H4 (cell line): ENCODE results near the gene PJA2. TPM values are rescaled to one million over a fixed set of nuclear protein-coding genes. Genes with fewer than 3 reads are reported as not detected.

Experiments used
- DNase-seq: peaks from one replicate; pipeline ENCODE4 v3.0.0-alpha.2; 2015; ENCODE audit warnings: low spot score
- total RNA-seq: library from RNA; depleted of rRNA; stranded (reverse); fragments of >200 nt; shearing (Covaris generic); gene quantifications from 2 replicates; pipeline ENCODE4 v1.2.3, GENCODE V29; 2014

Gene PJA2
- total RNA-seq, 1 experiment from 2014 or later = 44.2 TPM

- no peak for DNase-seq
Observed at GRCh38 chr5:109350537-109351270, 59.1 kb downstream of the PJA2 start.

- DNase-seq = no peak
Observed at GRCh38 chr5:109349388-109349787, 60.4 kb downstream of the PJA2 start.

- DNase-seq = no peak
Observed at GRCh38 chr5:109347252-109347888, 62.4 kb downstream of the PJA2 start.

GRCh38 chr5:109345699-109346098, 64.1 kb downstream of the PJA2 start:
- no peak for DNase-seq

- no peak for DNase-seq
Observed at GRCh38 chr5:109340351-109340750, 69.4 kb downstream of the PJA2 start.

- DNase-seq = no peak
Observed at GRCh38 chr5:109335114-109335513, 74.7 kb downstream of the PJA2 start.

GRCh38 chr5:109334056-109334455, 75.7 kb downstream of the PJA2 start:
- no peak for DNase-seq

- DNase-seq = no peak
Observed at GRCh38 chr5:109329333-109330237, 80.2 kb downstream of the PJA2 start.

GRCh38 chr5:109328626-109329025, 81.1 kb downstream of the PJA2 start:
- DNase-seq = no peak

GRCh38 chr5:109327570-109327969, 82.2 kb downstream of the PJA2 start:
- DNase-seq = no peak

- no peak for DNase-seq
Observed at GRCh38 chr5:109326919-109327318, 82.9 kb downstream of the PJA2 start.

GRCh38 chr5:109325456-109325855, 84.3 kb downstream of the PJA2 start:
- DNase-seq = no peak

- no peak for DNase-seq
Observed at GRCh38 chr5:109324931-109325330, 84.8 kb downstream of the PJA2 start.

- no peak for DNase-seq
Observed at GRCh38 chr5:109324351-109324750, 85.4 kb downstream of the PJA2 start.

- DNase-seq = no peak
Observed at GRCh38 chr5:109322694-109323093, 87.1 kb downstream of the PJA2 start.

GRCh38 chr5:109319351-109319750, 90.4 kb downstream of the PJA2 start:
- no peak for DNase-seq

- no peak for DNase-seq
Observed at GRCh38 chr5:109318455-109319108, 91.2 kb downstream of the PJA2 start.

GRCh38 chr5:109316634-109317033, 93.1 kb downstream of the PJA2 start:
- peak; percentile 19 for DNase-seq

GRCh38 chr5:109315245-109315644, 94.5 kb downstream of the PJA2 start:
- no peak for DNase-seq

GRCh38 chr5:109313127-109313526, 96.6 kb downstream of the PJA2 start:
- DNase-seq = no peak

- DNase-seq = no peak
Observed at GRCh38 chr5:109312695-109313094, 97.1 kb downstream of the PJA2 start.

GRCh38 chr5:109310315-109310714, 99.5 kb downstream of the PJA2 start:
- no peak for DNase-seq
